D721Med (cell line): ENCODE data around the gene ALOXE3.

Experiments used
- DNase-seq: peaks from one replicate; pipeline ENCODE4 v3.0.0; 2011; ENCODE audit warnings: low spot score; ENCODE audit not compliant: insufficient read length
- FAIRE-seq: peaks from 2 replicates; lab custom pipeline; 2011; peaks lifted over from hg19 to GRCh38; lab: Jason Lieb, UNC
- TF ChIP-seq, protein P1 (sequence below): IDR thresholded peaks from 2 replicates; pipeline ENCODE4 v1.5.1; 2012; ENCODE audit warnings: mild to moderate bottlenecking, control low read depth; ENCODE audit not compliant: insufficient read depth; ENCODE audit errors: missing control alignments

Gene ALOXE3

DNA sequence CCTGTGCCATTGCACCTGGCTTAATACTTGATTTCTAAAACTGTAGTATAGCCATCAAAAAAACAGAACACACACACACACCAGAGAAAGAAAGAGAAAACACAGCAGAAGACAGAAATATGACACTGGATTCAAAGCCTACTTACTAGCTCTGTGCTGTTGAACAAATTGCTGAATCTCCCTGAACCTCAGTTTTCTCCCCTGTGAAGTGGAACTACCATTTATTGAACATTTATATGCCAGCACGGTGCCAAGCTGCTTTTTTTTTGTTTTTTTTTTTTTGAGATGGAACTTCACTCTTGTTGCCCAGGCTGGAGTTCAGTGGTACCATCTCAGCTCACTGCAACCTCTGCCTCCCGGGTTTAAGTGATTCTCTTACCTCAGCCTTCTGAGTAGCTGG, 17.6 kb downstream of the ALOXE3 start:
- DNase-seq: no peak
- TF ChIP-seq, protein P1, sequence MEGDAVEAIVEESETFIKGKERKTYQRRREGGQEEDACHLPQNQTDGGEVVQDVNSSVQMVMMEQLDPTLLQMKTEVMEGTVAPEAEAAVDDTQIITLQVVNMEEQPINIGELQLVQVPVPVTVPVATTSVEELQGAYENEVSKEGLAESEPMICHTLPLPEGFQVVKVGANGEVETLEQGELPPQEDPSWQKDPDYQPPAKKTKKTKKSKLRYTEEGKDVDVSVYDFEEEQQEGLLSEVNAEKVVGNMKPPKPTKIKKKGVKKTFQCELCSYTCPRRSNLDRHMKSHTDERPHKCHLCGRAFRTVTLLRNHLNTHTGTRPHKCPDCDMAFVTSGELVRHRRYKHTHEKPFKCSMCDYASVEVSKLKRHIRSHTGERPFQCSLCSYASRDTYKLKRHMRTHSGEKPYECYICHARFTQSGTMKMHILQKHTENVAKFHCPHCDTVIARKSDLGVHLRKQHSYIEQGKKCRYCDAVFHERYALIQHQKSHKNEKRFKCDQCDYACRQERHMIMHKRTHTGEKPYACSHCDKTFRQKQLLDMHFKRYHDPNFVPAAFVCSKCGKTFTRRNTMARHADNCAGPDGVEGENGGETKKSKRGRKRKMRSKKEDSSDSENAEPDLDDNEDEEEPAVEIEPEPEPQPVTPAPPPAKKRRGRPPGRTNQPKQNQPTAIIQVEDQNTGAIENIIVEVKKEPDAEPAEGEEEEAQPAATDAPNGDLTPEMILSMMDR: no peak
- no peak for FAIRE-seq

DNA sequence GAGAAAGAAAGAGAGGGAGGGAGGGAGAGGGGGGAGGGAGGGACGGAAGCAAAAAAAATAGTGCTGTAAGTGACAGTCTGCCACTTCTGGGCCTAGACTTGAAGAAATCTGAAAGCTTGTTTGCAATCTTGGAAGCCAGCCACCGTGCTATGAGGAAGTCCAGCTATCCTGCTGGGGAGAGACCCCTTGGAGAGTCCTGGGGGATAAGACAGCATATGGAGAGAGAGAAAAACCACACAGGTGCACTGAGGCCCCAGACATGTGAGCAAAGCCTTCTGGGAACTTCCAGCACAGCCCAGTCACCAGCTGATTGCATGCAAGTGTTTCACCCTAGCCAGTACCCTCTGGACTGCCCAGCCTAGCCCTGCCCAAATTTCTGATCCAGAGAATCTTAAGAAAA, 18.2 kb downstream of the ALOXE3 start:
- TF ChIP-seq, protein P1: no peak
- FAIRE-seq: no peak

DNA sequence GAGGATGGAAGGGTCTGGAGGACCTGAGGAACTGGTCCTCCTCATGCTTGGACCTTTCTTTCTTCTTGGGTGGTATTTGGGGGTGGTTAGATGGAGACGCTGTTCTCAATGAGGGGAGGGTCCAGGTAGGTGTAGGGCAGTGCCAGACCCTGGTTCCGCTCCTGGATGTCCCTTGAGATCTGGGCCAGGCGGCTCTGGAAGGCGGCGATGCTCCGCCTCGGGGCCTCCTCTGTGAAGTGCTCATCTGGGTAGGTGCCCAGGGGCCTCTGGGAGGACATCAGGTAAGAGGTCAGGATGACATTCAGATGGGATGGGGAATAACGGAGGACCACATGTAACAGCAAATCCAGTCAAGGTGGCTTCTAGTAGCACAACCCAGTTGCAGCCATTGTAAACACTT, 21.8 kb downstream of the ALOXE3 start:
- no peak for DNase-seq
- FAIRE-seq: no peak
- TF ChIP-seq, protein P1: no peak

More for the DNA sequence above, 18.2 kb downstream of the ALOXE3 start:
- no peak for DNase-seq

DNA sequence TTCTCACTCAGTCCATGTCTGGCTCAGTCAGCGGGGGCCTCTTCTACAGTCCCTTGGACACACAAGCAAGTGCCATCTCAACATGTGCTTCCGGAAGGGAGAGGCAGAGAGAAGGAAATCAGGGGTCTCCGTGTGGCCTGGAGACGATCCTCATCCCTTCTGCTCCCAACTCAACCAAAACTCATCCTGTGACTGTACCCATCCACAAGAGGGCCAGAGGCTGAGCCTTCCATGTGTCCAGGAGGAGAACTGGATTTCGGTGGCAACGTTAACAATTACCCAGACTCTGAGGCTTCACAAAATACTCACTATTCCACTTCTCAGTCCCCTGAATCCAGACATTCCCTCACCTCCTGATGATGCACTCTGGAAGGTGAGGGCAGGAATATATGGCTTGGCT, 23.0 kb downstream of the ALOXE3 start:
- FAIRE-seq (no peak), DNase-seq (no peak)
- TF ChIP-seq, protein P1: no peak

DNA sequence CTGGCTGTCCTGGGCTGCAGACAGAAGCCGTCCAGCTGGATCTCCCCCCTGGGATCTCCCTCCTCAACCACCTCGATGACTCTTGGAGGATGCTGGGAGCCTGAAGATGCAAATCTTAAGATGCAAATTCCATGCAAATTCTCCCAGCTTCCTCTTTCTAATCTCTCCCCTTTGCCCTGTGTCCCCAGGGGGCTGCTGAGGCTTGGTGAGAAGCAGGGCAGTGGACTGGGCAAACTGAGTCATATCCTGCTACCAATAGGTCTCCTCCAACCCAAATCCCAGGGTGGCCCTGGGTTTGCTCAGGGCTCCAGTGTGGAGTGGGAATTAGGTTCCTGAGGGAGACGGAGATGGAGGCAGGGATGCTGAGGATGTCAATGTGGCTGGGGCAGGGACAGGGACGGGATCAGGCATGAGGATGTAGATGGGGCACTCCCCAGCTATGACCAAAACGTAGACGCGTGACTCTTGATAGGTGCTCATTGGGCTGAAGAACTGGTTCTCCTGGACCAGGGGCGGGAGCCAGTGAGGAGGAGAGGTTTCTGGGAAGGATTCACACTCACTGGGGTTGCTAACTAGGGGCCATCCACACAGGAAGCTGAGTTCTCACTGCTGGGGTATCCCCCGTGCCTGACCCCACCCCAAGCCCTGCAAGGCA, 27.2 kb downstream of the ALOXE3 start:
- FAIRE-seq (no peak), DNase-seq (no peak)
- TF ChIP-seq, protein P1: no peak

DNA sequence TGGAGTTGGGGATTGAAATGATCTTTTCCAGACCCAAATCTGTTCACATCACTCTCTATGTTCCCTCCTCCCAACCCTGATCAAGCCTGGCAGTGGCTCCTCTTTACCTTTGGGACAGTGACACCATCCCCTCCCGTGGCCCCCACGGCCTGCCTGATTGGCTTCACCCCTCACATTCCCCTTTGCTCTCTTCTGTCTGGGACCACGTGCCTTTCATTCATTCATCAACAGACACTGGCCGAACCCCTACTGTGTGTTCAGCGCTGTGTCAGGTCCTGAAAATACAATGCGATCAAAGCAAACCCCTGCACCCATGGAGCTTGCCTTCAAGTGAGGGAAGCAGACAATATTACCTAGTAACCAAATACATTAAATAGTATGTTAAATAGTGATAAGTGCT, 28.6 kb downstream of the ALOXE3 start:
- DNase-seq (no peak), FAIRE-seq (no peak)
- TF ChIP-seq, protein P1: no peak

DNA sequence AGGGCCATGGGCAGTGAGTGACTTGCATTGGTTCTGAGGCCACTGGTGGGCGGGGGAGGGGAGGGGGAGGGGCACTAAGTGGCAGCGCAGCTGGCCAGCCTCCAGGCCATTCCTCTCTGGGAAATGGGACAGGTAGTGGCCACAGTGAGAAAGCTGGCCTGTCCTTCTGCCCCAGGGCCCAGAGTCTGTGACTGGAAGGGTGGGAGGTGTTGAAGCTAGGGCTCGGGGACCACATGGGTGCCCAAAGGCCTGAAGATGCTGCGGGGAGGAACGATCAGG, 30.4 kb downstream of the ALOXE3 start:
- DNase-seq (no peak), FAIRE-seq (no peak)
- TF ChIP-seq, protein P1: no peak
